Stimulated activated naive CD8-positive, alpha-beta T cell treated with anti-CD3 and anti-CD28 coated beads, Interleukin-15, Interleukin-2, amounts not matched to agents 100 ng/mL and 50 ng/mL, for 24 hours (primary cell): ENCODE measurements around the gene SLC41A3.
"Not testable (repeated sequence)": the region's sequence is repeated elsewhere in the genome, so short reads cannot be mapped to it uniquely, and the experiment has no call there.

Source experiments
- H3K27ac Mint-ChIP-seq: one replicate; pipeline ENCODE4 v1.8.0; 2021; ENCODE audit warnings: mild to moderate bottlenecking, mixed read lengths
- H3K27me3 Mint-ChIP-seq: one replicate; pipeline ENCODE4 v1.8.0; 2021; ENCODE audit warnings: mixed read lengths
- H3K36me3 Mint-ChIP-seq: one replicate; pipeline ENCODE4 v1.8.0; 2021; ENCODE audit warnings: low read depth, mixed read lengths
- H3K4me1 Mint-ChIP-seq: one replicate; pipeline ENCODE4 v1.8.0; 2021; ENCODE audit warnings: low read depth, mixed read lengths
- H3K4me3 Mint-ChIP-seq: one replicate; pipeline ENCODE4 v1.8.0; 2021; ENCODE audit warnings: mild to moderate bottlenecking, mixed read lengths
- H3K9me3 Mint-ChIP-seq: one replicate; pipeline ENCODE4 v1.8.0; 2021; ENCODE audit warnings: mixed read lengths

Gene SLC41A3

GRCh38 chr3:126050626-126051025, 33.3 kb downstream of the SLC41A3 start:
- H3K9me3 Mint-ChIP-seq, result no peaks in the 10 kb centered on the region
- H3K27me3 Mint-ChIP-seq, result no peaks in the 10 kb centered on the region
- no peak overlapping the region for H3K27ac Mint-ChIP-seq
- H3K4me3 Mint-ChIP-seq, result no peak overlapping the region
- peaks cover 20% of the 10 kb centered on the region for H3K4me1 Mint-ChIP-seq
- peaks cover 9% of the 10 kb centered on the region for H3K36me3 Mint-ChIP-seq

DNA sequence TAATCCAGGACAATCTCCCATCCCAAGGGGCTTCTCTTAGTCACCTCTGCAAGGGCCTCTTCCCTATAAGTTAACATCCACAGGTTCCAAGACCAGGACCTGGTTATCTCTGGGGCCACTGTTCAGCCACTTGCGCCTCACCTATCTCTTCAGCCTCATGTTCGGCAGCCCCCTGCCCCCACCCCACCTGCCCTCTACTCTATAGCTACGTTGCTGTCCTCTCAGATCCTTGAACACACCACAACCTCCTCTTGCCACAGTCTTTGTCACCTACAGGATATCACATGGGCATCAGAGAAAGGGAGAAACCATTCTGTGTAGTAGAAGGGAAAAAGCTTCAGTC, 33.9 kb downstream of the SLC41A3 start:
- Mint-ChIP-seq H3K27ac (no peak overlapping the region), H3K9me3 (no peaks in the 10 kb centered on the region), H3K4me1 (peaks cover 20% of the 10 kb centered on the region), H3K27me3 (no peaks in the 10 kb centered on the region), H3K36me3 (peaks cover 9% of the 10 kb centered on the region), H3K4me3 (no peak overlapping the region)

- Mint-ChIP-seq H3K4me1 (peaks cover 20% of the 10 kb centered on the region), H3K36me3 (peaks cover 9% of the 10 kb centered on the region), H3K4me3 (no peak overlapping the region), H3K27me3 (no peaks in the 10 kb centered on the region), H3K9me3 (no peaks in the 10 kb centered on the region), H3K27ac (no peak overlapping the region)
Observed at GRCh38 chr3:126049289-126050049, 34.5 kb downstream of the SLC41A3 start.

GRCh38 chr3:126040386-126040785, 43.5 kb downstream of the SLC41A3 start:
- Mint-ChIP-seq H3K36me3 (peaks cover 61% of the 10 kb centered on the region), H3K27me3 (no peaks in the 10 kb centered on the region), H3K4me3 (no peak overlapping the region), H3K9me3 (peaks cover 24% of the 10 kb centered on the region), H3K4me1 (no peaks in the 10 kb centered on the region), H3K27ac (no peak overlapping the region)

DNA sequence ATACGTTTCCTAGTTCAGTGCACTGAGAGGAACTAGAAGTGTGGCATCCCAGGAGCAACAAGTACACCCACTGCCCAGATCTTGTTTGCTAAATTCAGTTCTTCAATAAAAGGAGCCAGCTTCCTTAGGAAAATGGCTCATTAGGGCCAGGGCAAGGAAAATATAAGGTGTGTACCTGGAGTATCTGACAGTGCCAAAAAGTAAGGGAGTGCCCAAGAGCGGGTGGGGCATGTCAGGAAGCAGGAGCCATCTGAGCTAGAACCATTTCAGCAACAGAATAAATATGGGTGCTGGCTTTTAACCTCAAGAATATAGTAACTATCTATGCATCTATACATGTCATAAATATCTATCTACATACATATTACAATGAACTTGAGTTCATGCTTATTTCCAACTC, 44.1 kb downstream of the SLC41A3 start:
- peaks cover 24% of the 10 kb centered on the region for H3K9me3 Mint-ChIP-seq
- no peaks in the 10 kb centered on the region for H3K27me3 Mint-ChIP-seq
- no peak overlapping the region for H3K27ac Mint-ChIP-seq
- H3K4me3 Mint-ChIP-seq, result no peak overlapping the region
- H3K36me3 Mint-ChIP-seq, result peaks cover 66% of the 10 kb centered on the region
- no peaks in the 10 kb centered on the region for H3K4me1 Mint-ChIP-seq

DNA sequence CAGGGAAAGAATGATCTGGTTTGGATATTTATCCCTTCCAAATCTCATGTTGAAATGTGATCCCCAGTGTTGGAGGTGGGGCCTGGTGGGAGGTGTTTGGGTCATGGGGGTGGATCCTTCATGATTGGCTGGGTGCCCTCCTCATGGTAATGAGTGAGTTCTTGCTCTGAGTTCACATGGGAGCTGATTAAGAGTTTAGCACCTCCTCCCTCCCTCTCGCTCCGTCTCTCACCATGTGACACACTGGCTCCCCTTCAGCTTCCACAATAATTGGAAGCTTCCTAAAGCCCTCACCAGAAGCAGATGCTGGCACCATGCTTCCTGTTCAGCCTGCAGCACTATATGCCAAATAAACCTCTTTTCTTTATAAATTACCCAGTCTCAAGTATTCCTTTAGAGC, 45.1 kb downstream of the SLC41A3 start:
- H3K27ac Mint-ChIP-seq, H3K27me3 Mint-ChIP-seq, H3K4me1 Mint-ChIP-seq, H3K4me3 Mint-ChIP-seq: not testable (repeated sequence)
- H3K9me3 Mint-ChIP-seq, result peaks cover 19% of the 10 kb centered on the region
- peaks cover 63% of the 10 kb centered on the region for H3K36me3 Mint-ChIP-seq

GRCh38 chr3:126036056-126036549, 47.8 kb downstream of the SLC41A3 start:
- Mint-ChIP-seq H3K4me1 (no peaks in the 10 kb centered on the region), H3K27me3 (no peaks in the 10 kb centered on the region), H3K36me3 (peaks cover 62% of the 10 kb centered on the region), H3K9me3 (peaks cover 5% of the 10 kb centered on the region), H3K27ac (no peak overlapping the region), H3K4me3 (no peak overlapping the region)

- H3K4me1 Mint-ChIP-seq, result no peaks in the 10 kb centered on the region
- peaks cover 5% of the 10 kb centered on the region for H3K9me3 Mint-ChIP-seq
- no peak overlapping the region for H3K4me3 Mint-ChIP-seq
- H3K27ac Mint-ChIP-seq, result no peak overlapping the region
- peaks cover 64% of the 10 kb centered on the region for H3K36me3 Mint-ChIP-seq
- no peaks in the 10 kb centered on the region for H3K27me3 Mint-ChIP-seq
Observed at GRCh38 chr3:126035362-126036050, 48.4 kb downstream of the SLC41A3 start.

GRCh38 chr3:126034481-126035361, 49.2 kb downstream of the SLC41A3 start:
- peaks cover 62% of the 10 kb centered on the region for H3K36me3 Mint-ChIP-seq
- no peaks in the 10 kb centered on the region for H3K4me1 Mint-ChIP-seq
- H3K27ac Mint-ChIP-seq, result no peak overlapping the region
- H3K9me3 Mint-ChIP-seq, result peaks cover 5% of the 10 kb centered on the region
- no peak overlapping the region for H3K4me3 Mint-ChIP-seq
- H3K27me3 Mint-ChIP-seq, result no peaks in the 10 kb centered on the region

DNA sequence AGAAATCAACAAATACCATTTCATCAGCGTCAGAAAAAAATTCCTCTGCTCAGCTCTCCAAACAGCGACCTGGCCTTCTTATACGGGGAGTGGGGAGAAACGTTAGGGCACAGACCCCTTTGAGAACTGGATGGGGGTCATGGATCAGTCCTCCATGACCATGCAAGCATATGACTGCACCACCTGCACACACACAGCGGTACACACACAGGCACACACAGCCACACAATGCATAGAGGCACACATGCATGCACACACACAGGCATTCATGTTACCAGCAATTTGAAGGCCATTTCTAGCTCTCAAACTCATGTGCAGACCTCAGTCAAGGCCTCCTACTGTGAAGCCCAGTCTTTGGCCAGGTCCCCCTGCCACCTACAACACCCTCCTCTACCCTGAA, 50.2 kb downstream of the SLC41A3 start:
- Mint-ChIP-seq H3K4me3 (no peak overlapping the region), H3K27ac (no peak overlapping the region), H3K9me3 (peaks cover 13% of the 10 kb centered on the region), H3K27me3 (no peaks in the 10 kb centered on the region), H3K4me1 (no peaks in the 10 kb centered on the region), H3K36me3 (peaks cover 62% of the 10 kb centered on the region)

GRCh38 chr3:126033051-126033745, 50.7 kb downstream of the SLC41A3 start:
- no peak overlapping the region for H3K27ac Mint-ChIP-seq
- peaks cover 15% of the 10 kb centered on the region for H3K9me3 Mint-ChIP-seq
- H3K4me1 Mint-ChIP-seq, result no peaks in the 10 kb centered on the region
- peaks cover 62% of the 10 kb centered on the region for H3K36me3 Mint-ChIP-seq
- no peak overlapping the region for H3K4me3 Mint-ChIP-seq
- H3K27me3 Mint-ChIP-seq, result no peaks in the 10 kb centered on the region

- Mint-ChIP-seq H3K4me3 (no peak overlapping the region), H3K4me1 (no peaks in the 10 kb centered on the region), H3K9me3 (peaks cover 18% of the 10 kb centered on the region), H3K27me3 (no peaks in the 10 kb centered on the region), H3K27ac (no peak overlapping the region), H3K36me3 (peaks cover 67% of the 10 kb centered on the region)
Observed at GRCh38 chr3:126031981-126032471, 51.9 kb downstream of the SLC41A3 start.

- Mint-ChIP-seq H3K36me3 (peaks cover 66% of the 10 kb centered on the region), H3K9me3 (peaks cover 18% of the 10 kb centered on the region), H3K4me1 (peaks cover 6% of the 10 kb centered on the region), H3K27me3 (no peaks in the 10 kb centered on the region), H3K27ac (no peak overlapping the region), H3K4me3 (no peak overlapping the region)
Observed at GRCh38 chr3:126030455-126030854, 53.5 kb downstream of the SLC41A3 start.

DNA sequence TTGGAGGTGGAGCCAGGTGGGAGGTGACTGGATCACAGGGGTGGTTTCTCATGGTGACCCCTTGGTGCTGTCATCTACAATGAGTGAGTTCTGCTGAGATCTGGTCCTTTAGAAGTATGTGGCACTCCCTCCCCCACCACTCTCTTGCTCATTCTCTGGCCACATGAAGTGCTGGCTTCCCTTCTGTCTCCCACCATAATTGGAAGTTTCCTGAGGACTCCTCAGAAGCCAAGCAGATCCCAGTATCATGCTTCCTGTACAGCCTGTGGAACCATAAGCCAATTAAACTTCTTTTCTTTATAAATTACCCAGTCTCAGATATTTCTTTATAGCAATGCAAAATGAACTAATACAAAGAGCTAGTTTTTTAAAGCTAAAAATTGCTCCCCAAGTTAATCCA, 54.7 kb downstream of the SLC41A3 start:
- Mint-ChIP-seq H3K27ac (no peak overlapping the region), H3K4me3 (no peak overlapping the region)

More for the DNA sequence above, 54.7 kb downstream of the SLC41A3 start:
- Mint-ChIP-seq H3K4me1 (peaks cover 6% of the 10 kb centered on the region), H3K36me3 (peaks cover 62% of the 10 kb centered on the region), H3K27me3 (no peaks in the 10 kb centered on the region), H3K9me3 (peaks cover 18% of the 10 kb centered on the region)
